Neuronal stem cell (in vitro differentiated cells): Measurements from ENCODE around the gene CTXND1.

Source experiments
- DNase-seq: peaks from one replicate; pipeline ENCODE4 v3.0.0-alpha.2; 2013; ENCODE audit warnings: low spot score
- H2AFZ ChIP-seq: one replicate; pipeline ENCODE4 v1.6.1; 2013; ENCODE audit warnings: mild to moderate bottlenecking, low read length, inconsistent platforms
- H2AK5ac ChIP-seq: 2 replicates; pipeline ENCODE4 v1.6.1; 2013; ENCODE audit warnings: low read depth, mild to moderate bottlenecking, inconsistent platforms, low read length, moderate library complexity, mixed read lengths
- H2BK120ac ChIP-seq: 2 replicates; pipeline ENCODE4 v1.6.1; 2013; ENCODE audit warnings: low read depth, mild to moderate bottlenecking, inconsistent platforms, low read length, moderate library complexity, mixed read lengths
- H2BK12ac ChIP-seq: one replicate; pipeline ENCODE4 v1.6.1; 2013; ENCODE audit warnings: low read length, inconsistent platforms
- H2BK15ac ChIP-seq: 2 replicates; pipeline ENCODE4 v1.6.1; 2013; ENCODE audit warnings: mild to moderate bottlenecking, low read length, inconsistent platforms, mixed read lengths
- H2BK5ac ChIP-seq: one replicate; pipeline ENCODE4 v1.6.1; 2013; ENCODE audit warnings: inconsistent platforms, mild to moderate bottlenecking, low read length, moderate library complexity
- H3K14ac ChIP-seq: one replicate; pipeline ENCODE4 v1.6.1; 2013; ENCODE audit warnings: low read length, inconsistent platforms
- H3K18ac ChIP-seq: 2 replicates; pipeline ENCODE4 v1.6.1; 2013; ENCODE audit warnings: low read length, inconsistent platforms
- H3K23ac ChIP-seq: 2 replicates; pipeline ENCODE4 v1.6.1; 2013; ENCODE audit warnings: low read depth, mild to moderate bottlenecking, mixed read lengths, low read length, inconsistent platforms; ENCODE audit not compliant: poor library complexity
- H3K27ac ChIP-seq: replicated peaks from 3 replicates; pipeline ENCODE4 v1.5.1; 2013; ENCODE audit warnings: low read length, inconsistent platforms
- H3K27me3 ChIP-seq, 3 experiments: 2 replicates each; pipeline ENCODE4 v1.6.1; 2013; ENCODE audit warnings: low read length in 3 of 3, mild to moderate bottlenecking in 2 of 3, inconsistent platforms in 1 of 3, low read depth in 1 of 3, mixed read lengths in 1 of 3, moderate library complexity in 1 of 3; ENCODE audit not compliant: control insufficient read depth in 3 of 3, insufficient read depth in 3 of 3
- H3K36me3 ChIP-seq, 2 donors: replicated peaks in 1 of 2; 2 replicates each; pipeline ENCODE4 v1.6.1; 2013; ENCODE audit warnings: low read length in 2 of 2; ENCODE audit not compliant: control insufficient read depth in 2 of 2, insufficient read depth in 2 of 2
- H3K4ac ChIP-seq: 2 replicates; pipeline ENCODE4 v1.6.1; 2013; ENCODE audit warnings: inconsistent platforms, mild to moderate bottlenecking, low read length, moderate library complexity
- H3K4me1 ChIP-seq, 2 donors: 1 replicate in 1 of 2; 2 replicates in 1 of 2; pipeline ENCODE4 v1.6.1; 2013; ENCODE audit warnings: low read length in 2 of 2, low read depth in 1 of 2; ENCODE audit not compliant: control insufficient read depth in 2 of 2, insufficient read depth in 1 of 2
- H3K4me2 ChIP-seq: one replicate; pipeline ENCODE4 v1.6.1; 2013; ENCODE audit warnings: mild to moderate bottlenecking, low read length, inconsistent platforms; ENCODE audit not compliant: insufficient read depth, poor library complexity, severe bottlenecking
- H3K4me3 ChIP-seq, 2 donors: 2 replicates each; pipeline ENCODE4 v1.5.1; 2013; ENCODE audit warnings: low read length in 2 of 2, mild to moderate bottlenecking in 2 of 2, inconsistent platforms in 1 of 2, moderate library complexity in 1 of 2
- H3K79me1 ChIP-seq: one replicate; pipeline ENCODE4 v1.6.1; 2013; ENCODE audit warnings: low read depth, mild to moderate bottlenecking, inconsistent platforms, low read length, moderate library complexity
- H3K9ac ChIP-seq: one replicate; pipeline ENCODE4 v1.6.1; 2013; ENCODE audit warnings: mild to moderate bottlenecking, low read depth, low read length, inconsistent platforms; ENCODE audit not compliant: poor library complexity
- H3K9me3 ChIP-seq, 2 donors: replicated peaks in 1 of 2; 2 replicates each; pipeline versions ENCODE3 to v1.6.1; 2013; ENCODE audit warnings: low read length in 2 of 2, mild to moderate bottlenecking in 2 of 2, inconsistent platforms in 1 of 2, low read depth in 1 of 2, mixed read lengths in 1 of 2, moderate library complexity in 1 of 2; ENCODE audit not compliant: control insufficient read depth in 2 of 2, insufficient read depth in 1 of 2
- H4K8ac ChIP-seq: one replicate; pipeline ENCODE4 v1.6.1; 2013; ENCODE audit warnings: low read depth, mild to moderate bottlenecking, inconsistent platforms, low read length, moderate library complexity
- H4K91ac ChIP-seq: one replicate; pipeline ENCODE4 v1.6.1; 2013; ENCODE audit warnings: low read length, low read depth, mild to moderate bottlenecking, inconsistent platforms; ENCODE audit not compliant: poor library complexity
- WGBS, 2 donors: extraction: QIAGEN DNeasy Blood & Tissue Kit; methylation state at CpG; one replicate each; pipeline ENCODE4 v1.1.7; 2013; ENCODE audit warnings: missing lambda C conversion rate in 2 of 2, mixed read lengths in 1 of 2; ENCODE audit not compliant: insufficient read length in 2 of 2, insufficient replicate concordance in 1 of 2; ENCODE audit errors: extremely low coverage in 2 of 2; 5-methylcytosine and 5-hydroxymethylcytosine counted together

Gene CTXND1

DNA sequence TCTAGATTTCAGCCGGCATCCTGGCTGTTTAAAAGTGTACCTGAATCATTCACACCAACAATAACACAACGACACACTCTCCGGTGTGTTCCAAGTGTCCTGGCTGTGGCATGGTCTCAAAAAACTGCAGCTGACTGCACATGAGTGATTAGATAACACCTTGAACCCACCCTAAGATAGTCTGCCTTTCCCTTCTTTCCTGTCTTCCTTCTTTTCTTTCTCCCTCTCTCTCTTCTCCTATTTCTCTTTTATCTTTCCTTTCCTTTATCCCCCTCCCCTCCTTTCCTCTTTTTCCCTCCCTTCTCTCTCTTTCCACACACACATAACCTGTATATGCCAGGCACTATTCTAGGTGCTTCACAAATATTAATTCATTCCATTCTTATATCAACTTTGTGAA, 100.4 kb downstream of the CTXND1 start:
- Histone ChIP-seq H3K4ac (no peak overlapping the region), H2BK5ac (no peak overlapping the region), H4K91ac (no peak overlapping the region), H2AK5ac (no peak overlapping the region), H3K4me1 (peaks cover 8 to 12% of the 10 kb centered on the region in 2 donors), H2BK15ac (no peak overlapping the region), H4K8ac (no peak overlapping the region), H3K9ac (no peak overlapping the region), H3K14ac (no peak overlapping the region), H3K27me3 (peaks cover 0 to 4% (median 3%) of the 10 kb centered on the region in 3 experiments), H3K4me2 (no peak overlapping the region), H3K18ac (no peak overlapping the region), H2BK12ac (no peak overlapping the region), H2AFZ (no peak overlapping the region), H2BK120ac (no peak overlapping the region), H3K4me3 (no peak overlapping the region), H3K79me1 (no peaks in the 10 kb centered on the region), H3K9me3 (no peaks in the 10 kb centered on the region), H3K23ac (no peak overlapping the region), H3K27ac (no peak overlapping the region), H3K36me3 (no peaks in the 10 kb centered on the region)
- WGBS, 2 donors, result no CpG with 5 or more reads among the region's 3 CpGs
- DNase-seq, result no peak

GRCh38 chr15:80151148-80151547, 100.9 kb downstream of the CTXND1 start:
- Histone ChIP-seq H3K4ac (no peak overlapping the region), H3K36me3 (no peaks in the 10 kb centered on the region), H3K4me3 (no peak overlapping the region), H2BK5ac (no peak overlapping the region), H4K91ac (no peak overlapping the region), H2AFZ (no peak overlapping the region), H3K14ac (no peak overlapping the region), H3K9me3 (no peaks in the 10 kb centered on the region), H3K27ac (no peak overlapping the region), H3K9ac (no peak overlapping the region), H2BK120ac (no peak overlapping the region), H3K23ac (no peak overlapping the region), H2AK5ac (no peak overlapping the region), H3K27me3 (peaks cover 0 to 4% (median 3%) of the 10 kb centered on the region in 3 experiments), H3K18ac (no peak overlapping the region), H2BK15ac (no peak overlapping the region), H2BK12ac (no peak overlapping the region), H4K8ac (no peak overlapping the region), H3K4me1 (peaks cover 8 to 12% of the 10 kb centered on the region in 2 donors), H3K79me1 (no peaks in the 10 kb centered on the region), H3K4me2 (no peak overlapping the region)
- no peak for DNase-seq
- WGBS, 2 donors, result no CpG with 5 or more reads among the region's 6 CpGs
